H9 (cell line): Measurements from ENCODE around the gene TREM1. TPM values are rescaled to one million over a fixed set of nuclear protein-coding genes. Genes with fewer than 3 reads are reported as not detected.

Experiments
- DNase-seq: peaks from one replicate; pipeline ENCODE4 v3.0.0-alpha.2; 2017
- H2AFZ ChIP-seq: one replicate; pipeline ENCODE4 v1.6.1; 2013; ENCODE audit warnings: mild to moderate bottlenecking, low read length, control low read depth, moderate library complexity
- H2AK5ac ChIP-seq: 2 replicates; pipeline ENCODE4 v1.6.1; 2013; ENCODE audit warnings: low read length, control low read depth, mixed read lengths; ENCODE audit not compliant: insufficient read length
- H2BK120ac ChIP-seq: one replicate; pipeline ENCODE4 v1.6.1; 2013; ENCODE audit warnings: low read depth, mild to moderate bottlenecking, low read length, control low read depth, inconsistent platforms; ENCODE audit not compliant: poor library complexity, severe bottlenecking
- H2BK12ac ChIP-seq: 2 replicates; pipeline ENCODE4 v1.6.1; 2013; ENCODE audit warnings: low read length, control low read depth, mixed read lengths, low read depth; ENCODE audit not compliant: insufficient read length
- H2BK15ac ChIP-seq: 2 replicates; pipeline ENCODE4 v1.6.1; 2013; ENCODE audit warnings: low read depth, low read length, control low read depth
- H2BK20ac ChIP-seq: one replicate; pipeline ENCODE4 v1.6.1; 2013; ENCODE audit warnings: low read depth, mild to moderate bottlenecking, low read length, control low read depth, inconsistent platforms; ENCODE audit not compliant: poor library complexity, severe bottlenecking
- H2BK5ac ChIP-seq: 2 replicates; pipeline ENCODE4 v1.6.1; 2013; ENCODE audit warnings: low read length, control low read depth, mixed read lengths; ENCODE audit not compliant: insufficient read length
- H3K14ac ChIP-seq: 2 replicates; pipeline ENCODE4 v1.6.1; 2013; ENCODE audit warnings: low read length, control low read depth; ENCODE audit not compliant: insufficient read depth
- H3K18ac ChIP-seq: 2 replicates; pipeline ENCODE4 v1.6.1; 2013; ENCODE audit warnings: low read depth, mild to moderate bottlenecking, mixed read lengths, low read length, control low read depth; ENCODE audit not compliant: insufficient read length
- H3K23ac ChIP-seq: 2 replicates; pipeline ENCODE4 v1.6.1; 2013; ENCODE audit warnings: low read length, control low read depth, mixed read lengths, low read depth; ENCODE audit not compliant: insufficient read length
- H3K23me2 ChIP-seq: 2 replicates; pipeline ENCODE4 v1.6.1; 2013; ENCODE audit warnings: low read depth, mild to moderate bottlenecking, mixed read lengths, low read length, control low read depth; ENCODE audit not compliant: insufficient read length, poor library complexity, severe bottlenecking
- H3K27ac ChIP-seq: 2 replicates; pipeline ENCODE4 v1.5.1; 2013; ENCODE audit warnings: low read length, control low read depth, mixed read lengths, low read depth; ENCODE audit not compliant: insufficient read length
- H3K27me3 ChIP-seq: 2 replicates; pipeline ENCODE4 v1.6.1; 2013; ENCODE audit warnings: low read length, control low read depth, inconsistent platforms; ENCODE audit not compliant: insufficient read depth
- H3K4ac ChIP-seq: 2 replicates; pipeline ENCODE4 v1.6.1; 2013; ENCODE audit warnings: low read depth, mild to moderate bottlenecking, control low read depth, inconsistent platforms, low read length, moderate library complexity
- H3K4me1 ChIP-seq: 2 replicates; pipeline ENCODE4 v1.6.1; 2013; ENCODE audit warnings: low read length, control low read depth, inconsistent platforms; ENCODE audit not compliant: insufficient read depth
- H3K4me2 ChIP-seq: 2 replicates; pipeline ENCODE4 v1.6.1; 2013; ENCODE audit warnings: low read length, control low read depth, mixed read lengths; ENCODE audit not compliant: insufficient read length, insufficient read depth
- H3K56ac ChIP-seq: 2 replicates; pipeline ENCODE4 v1.6.1; 2013; ENCODE audit warnings: low read depth, mild to moderate bottlenecking, mixed read lengths, low read length, control low read depth; ENCODE audit not compliant: insufficient read length
- H3K79me1 ChIP-seq: 2 replicates; pipeline ENCODE4 v1.6.1; 2013; ENCODE audit warnings: low read depth, mild to moderate bottlenecking, moderate library complexity, low read length, control low read depth, inconsistent platforms; ENCODE audit not compliant: insufficient read depth, poor library complexity, severe bottlenecking
- H3K79me2 ChIP-seq: 2 replicates; pipeline ENCODE4 v1.6.1; 2013; ENCODE audit warnings: low read length, control low read depth, inconsistent platforms; ENCODE audit not compliant: insufficient read depth
- H3K9ac ChIP-seq: 2 replicates; pipeline ENCODE4 v1.6.1; 2013; ENCODE audit warnings: low read length, control low read depth, mixed read lengths; ENCODE audit not compliant: insufficient read length; ENCODE audit errors: extremely low read depth
- H3K9me3 ChIP-seq: one replicate; pipeline ENCODE4 v1.6.1; 2013; ENCODE audit warnings: low read depth, low read length, inconsistent platforms; ENCODE audit not compliant: control insufficient read depth
- H3T11ph ChIP-seq: one replicate; pipeline ENCODE4 v1.6.1; 2013; ENCODE audit warnings: mild to moderate bottlenecking, low read length, control low read depth, inconsistent platforms
- H4K20me1 ChIP-seq: one replicate; pipeline ENCODE4 v1.6.1; 2013; ENCODE audit not compliant: control insufficient read depth, insufficient read length, insufficient read depth
- H4K5ac ChIP-seq: 2 replicates; pipeline ENCODE4 v1.6.1; 2013; ENCODE audit warnings: low read depth, mild to moderate bottlenecking, mixed read lengths, low read length, control low read depth; ENCODE audit not compliant: insufficient read length
- H4K8ac ChIP-seq: replicated peaks from 2 replicates; pipeline ENCODE4 v1.6.1; 2013; ENCODE audit warnings: low read length, control low read depth, mixed read lengths, low read depth; ENCODE audit not compliant: insufficient read length
- H4K91ac ChIP-seq: 2 replicates; pipeline ENCODE4 v1.6.1; 2013; ENCODE audit warnings: low read depth, mild to moderate bottlenecking, moderate library complexity, mixed read lengths, low read length, control low read depth; ENCODE audit not compliant: insufficient read length
- H3K27ac Mint-ChIP-seq, 3 experiments: 2 replicates in 2 of 3; 3 replicates in 1 of 3; pipeline ENCODE4 v1.8.0; 2020 to 2021; ENCODE audit warnings: mixed read lengths in 3 of 3, mild to moderate bottlenecking in 1 of 3, moderate library complexity in 1 of 3
- H3K27me3 Mint-ChIP-seq: 2 replicates; pipeline ENCODE4 v1.8.0; 2021; ENCODE audit warnings: low read depth, mild to moderate bottlenecking, moderate library complexity, mixed read lengths
- H3K36me3 Mint-ChIP-seq, 3 experiments: 2 replicates in 2 of 3; 3 replicates in 1 of 3; pipeline ENCODE4 v1.8.0; 2020 to 2021; ENCODE audit warnings: low read depth in 3 of 3, mixed read lengths in 3 of 3; ENCODE audit not compliant: insufficient read depth in 1 of 3
- H3K4me1 Mint-ChIP-seq, 2 experiments: 2 replicates each; pipeline ENCODE4 v1.8.0; 2020; ENCODE audit warnings: mixed read lengths in 2 of 2
- H3K4me3 Mint-ChIP-seq, 2 experiments: 2 replicates in 1 of 2; 3 replicates in 1 of 2; pipeline ENCODE4 v1.8.0; 2020 to 2021; ENCODE audit warnings: mild to moderate bottlenecking in 2 of 2, mixed read lengths in 2 of 2, moderate library complexity in 1 of 2
- H3K9me3 Mint-ChIP-seq, 2 experiments: 2 replicates in 1 of 2; 3 replicates in 1 of 2; pipeline ENCODE4 v1.8.0; 2020; ENCODE audit warnings: mild to moderate bottlenecking in 2 of 2, mixed read lengths in 2 of 2, moderate library complexity in 1 of 2
- CTCF ChIP-seq: fragments of 200-600 bp; sonication (generic); conservative IDR thresholded peaks from 3 replicates; pipeline ENCODE4 v1.8.0; 2021; ENCODE audit warnings: antibody characterized with exemption, mild to moderate bottlenecking
- WGBS: extraction: QIAGEN DNeasy Blood & Tissue Kit; methylation state at CpG from one replicate; pipeline ENCODE4 v1.1.7; 2013; ENCODE audit warnings: missing lambda C conversion rate, low lambda C conversion rate, mixed read lengths; ENCODE audit not compliant: insufficient read length; ENCODE audit errors: extremely low coverage; 5-methylcytosine and 5-hydroxymethylcytosine counted together
- total RNA-seq: library from RNA; stranded (reverse); gene quantifications from 2 replicates; pipeline ENCODE4 v1.2.1, GENCODE V29; 2021

The TREM1 gene
- total RNA-seq, 1 experiment from 2014 or later, result not detected

GRCh38 chr6:41332241-41332640, 45.8 kb upstream of the TREM1 start:
- H2BK12ac ChIP-seq, result no peak overlapping the region
- no peak overlapping the region for H3K4me3 Mint-ChIP-seq
- H2AFZ ChIP-seq, result no peak overlapping the region
- H3T11ph ChIP-seq, result no peak overlapping the region
- H3K9ac ChIP-seq, result no peak overlapping the region
- no peaks in the 10 kb centered on the region for H4K20me1 ChIP-seq
- no peak overlapping the region for H3K18ac ChIP-seq
- H2BK5ac ChIP-seq, result no peak overlapping the region
- H4K5ac ChIP-seq, result no peak overlapping the region
- H3K4me2 ChIP-seq, result no peak overlapping the region
- no peak for TF ChIP-seq CTCF
- no peak overlapping the region for H2BK120ac ChIP-seq
- no peaks in the 10 kb centered on the region for H3K23me2 ChIP-seq
- H3K56ac ChIP-seq, result no peak overlapping the region
- no peak overlapping the region for H3K27ac Mint-ChIP-seq
- no peak overlapping the region for H2AK5ac ChIP-seq
- WGBS, result no CpG with 5 or more reads among the region's 8 CpGs
- no peaks in the 10 kb centered on the region for H3K9me3 ChIP-seq
- no peak overlapping the region for H3K14ac ChIP-seq
- no peak overlapping the region for H2BK20ac ChIP-seq
- H3K27ac ChIP-seq, result no peak overlapping the region
- H4K8ac ChIP-seq, result no peak overlapping the region
- H3K4me1 ChIP-seq, result no peaks in the 10 kb centered on the region
- H3K23ac ChIP-seq, result no peak overlapping the region
- H3K27me3 ChIP-seq, result no peaks in the 10 kb centered on the region
- peaks cover 3 to 12% of the 10 kb centered on the region in 2 experiments; a peak in 3 of 4 replicates for H3K4me1 Mint-ChIP-seq
- H3K9me3 Mint-ChIP-seq, result no peaks in the 10 kb centered on the region
- H2BK15ac ChIP-seq, result no peak overlapping the region
- H3K79me2 ChIP-seq, result no peaks in the 10 kb centered on the region
- H3K27me3 Mint-ChIP-seq, result peaks cover 12% of the 10 kb centered on the region
- no peak for DNase-seq
- H3K4ac ChIP-seq, result no peak overlapping the region
- no peak overlapping the region for H4K91ac ChIP-seq
- H3K36me3 Mint-ChIP-seq, result no peaks in the 10 kb centered on the region
- H3K79me1 ChIP-seq, result no peaks in the 10 kb centered on the region
